Ovary (tissue), 3 donors: ENCODE results near the gene LDB3.

ENCODE experiments used
- POLR2A ChIP-seq: fragments of 450-650 bp; IDR thresholded peaks from one replicate; pipeline ENCODE4 v1.6.1; 2017; ENCODE audit warnings: antibody characterized with exemption, mild to moderate bottlenecking, moderate library complexity
- TF ChIP-seq, protein P1 (sequence below), 3 donors: fragments of 450-650 bp in 2 of 3; fragments of 200-600 bp in 1 of 3; IDR thresholded peaks; one replicate each; pipeline versions ENCODE4 v1.5.1 to v1.8.0; 2016 to 2022; ENCODE audit warnings: antibody characterized with exemption in 3 of 3, mild to moderate bottlenecking in 1 of 3
- donor health status: DM: no; HTN: no; CAD: no.

DNA sequence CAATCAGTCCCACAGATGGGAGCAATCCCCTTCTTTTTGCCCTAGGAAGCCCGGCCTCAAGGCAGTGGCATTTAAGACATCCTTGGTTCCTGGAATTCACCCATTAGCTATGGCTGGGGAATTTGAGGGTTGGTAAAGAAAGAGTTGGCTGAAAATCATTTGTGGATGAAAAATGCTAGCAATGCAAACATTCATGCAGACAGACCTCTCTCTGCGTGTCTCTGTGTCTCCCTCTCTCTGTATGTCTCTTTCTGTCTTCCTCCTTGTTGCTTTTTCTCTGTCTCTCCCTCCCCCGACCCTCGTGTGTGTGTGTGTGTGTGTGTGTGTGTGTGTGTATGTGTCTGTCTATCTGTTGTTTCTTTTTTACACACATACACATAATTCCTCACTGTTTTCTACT, 19.4 kb downstream of the LDB3 start:
- TF ChIP-seq, protein P1, sequence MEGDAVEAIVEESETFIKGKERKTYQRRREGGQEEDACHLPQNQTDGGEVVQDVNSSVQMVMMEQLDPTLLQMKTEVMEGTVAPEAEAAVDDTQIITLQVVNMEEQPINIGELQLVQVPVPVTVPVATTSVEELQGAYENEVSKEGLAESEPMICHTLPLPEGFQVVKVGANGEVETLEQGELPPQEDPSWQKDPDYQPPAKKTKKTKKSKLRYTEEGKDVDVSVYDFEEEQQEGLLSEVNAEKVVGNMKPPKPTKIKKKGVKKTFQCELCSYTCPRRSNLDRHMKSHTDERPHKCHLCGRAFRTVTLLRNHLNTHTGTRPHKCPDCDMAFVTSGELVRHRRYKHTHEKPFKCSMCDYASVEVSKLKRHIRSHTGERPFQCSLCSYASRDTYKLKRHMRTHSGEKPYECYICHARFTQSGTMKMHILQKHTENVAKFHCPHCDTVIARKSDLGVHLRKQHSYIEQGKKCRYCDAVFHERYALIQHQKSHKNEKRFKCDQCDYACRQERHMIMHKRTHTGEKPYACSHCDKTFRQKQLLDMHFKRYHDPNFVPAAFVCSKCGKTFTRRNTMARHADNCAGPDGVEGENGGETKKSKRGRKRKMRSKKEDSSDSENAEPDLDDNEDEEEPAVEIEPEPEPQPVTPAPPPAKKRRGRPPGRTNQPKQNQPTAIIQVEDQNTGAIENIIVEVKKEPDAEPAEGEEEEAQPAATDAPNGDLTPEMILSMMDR (IDR thresholded peaks at IDR 0.05) = no peak
- TF ChIP-seq POLR2A = no peak
